ENCODE data around the gene AATK. TPM values are rescaled to one million over a fixed set of nuclear protein-coding genes. Genes with fewer than 3 reads are reported as not detected.

AATK gene
- total and polyA plus RNA-seq, 2 of the 13 experiments (the other 11 are each of a cell fraction or from before 2014, with no cell fraction given): 2.9 to 8.4 TPM

- TF ChIP-seq ZNF740 (CRISPR knock-in tag; IDR thresholded peaks at IDR 0.05) (no peak), ZNF124 (CRISPR knock-in tag; IDR thresholded peaks at IDR 0.05) (no peak), ZNF564 (CRISPR knock-in tag; IDR thresholded peaks at IDR 0.05) (no peak), ZNF589 (CRISPR knock-in tag; conservative IDR thresholded peaks at IDR 0.05) (no peak), ZNF580 (CRISPR knock-in tag; IDR thresholded peaks at IDR 0.05; ENCODE audit: borderline replicate concordance, low read depth) (no peak), ZKSCAN1 (IDR thresholded peaks at IDR 0.05; ENCODE audit: low read length) (no peak), ZNF160 (CRISPR knock-in tag; IDR thresholded peaks at IDR 0.05) (no peak), NR3C1 (CRISPR knock-in tag; IDR thresholded peaks at IDR 0.05) (no peak), ZNF660 (CRISPR knock-in tag; IDR thresholded peaks at IDR 0.05; ENCODE audit: borderline replicate concordance, low read depth) (no peak), ZNF83 (CRISPR knock-in tag; IDR thresholded peaks at IDR 0.05; ENCODE audit: borderline replicate concordance) (no peak), AHR (CRISPR knock-in tag; IDR thresholded peaks at IDR 0.05) (no peak), NBN (conservative IDR thresholded peaks at IDR 0.05) (no peak), STAT6 (CRISPR knock-in tag; IDR thresholded peaks at IDR 0.05; ENCODE audit: borderline replicate concordance) (0 out of 2 replicates have a peak, but pooled peaks have one; percentile 28), ZBTB1 (CRISPR knock-in tag; IDR thresholded peaks at IDR 0.05; ENCODE audit: borderline replicate concordance) (no peak), ZUFSP (CRISPR knock-in tag; IDR thresholded peaks at IDR 0.05; ENCODE audit: borderline replicate concordance) (no peak), E2F1 (CRISPR knock-in tag; IDR thresholded peaks at IDR 0.05) (no peak), HCFC1 (IDR thresholded peaks at IDR 0.05; ENCODE audit: low read depth, low read length) (no peak), ZNF18 (CRISPR knock-in tag; IDR thresholded peaks at IDR 0.05; ENCODE audit: insufficient replicate concordance) (no peak), ZNF546 (CRISPR knock-in tag; conservative IDR thresholded peaks at IDR 0.05) (no peak), ZFP36L2 (CRISPR knock-in tag; IDR thresholded peaks at IDR 0.05) (no peak), TEAD3 (CRISPR knock-in tag; optimal IDR thresholded peaks at IDR 0.05; ENCODE audit: borderline replicate concordance) (peak; percentile 41), GABPA (IDR thresholded peaks at IDR 0.05; ENCODE audit: low read depth, low read length) (no peak), GABPA (CRISPR knock-in tag; IDR thresholded peaks at IDR 0.05; ENCODE audit: low read depth) (no peak)
Measured at GRCh38 chr17:81132770-81133723, 33.0 kb downstream of the AATK start (continued).

Measured in HepG2 (cell line).